NCI-H187 treated with DMSO at 0.1 percent for 48 hours (cell line): ENCODE results near the gene CACNA1D.

Source experiments
- DNase-seq: peaks from one replicate; lab custom pipeline; 2025; lab: John Stamatoyannopoulos, UW

The CACNA1D gene

DNA sequence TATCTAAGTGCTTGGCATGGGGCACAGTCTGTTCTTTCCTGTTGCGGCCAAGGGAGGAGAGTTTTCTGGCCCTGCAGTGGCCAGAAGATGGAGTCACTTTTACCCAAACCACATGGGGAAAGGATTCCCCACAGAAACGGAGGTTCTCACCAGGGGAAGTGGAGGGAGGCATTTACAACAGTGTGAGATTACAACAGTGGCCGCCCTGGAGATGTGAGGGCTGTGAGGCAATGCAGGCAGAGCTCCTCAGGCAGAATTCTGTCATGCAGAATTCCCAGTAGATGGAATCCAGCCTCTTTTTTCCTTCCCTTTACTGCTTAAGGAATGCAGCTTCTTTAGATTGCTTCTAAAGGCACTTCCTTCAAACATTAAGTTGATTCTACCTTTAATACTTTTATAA lies 83.1 kb downstream of the CACNA1D start:
- no peak for DNase-seq

DNA sequence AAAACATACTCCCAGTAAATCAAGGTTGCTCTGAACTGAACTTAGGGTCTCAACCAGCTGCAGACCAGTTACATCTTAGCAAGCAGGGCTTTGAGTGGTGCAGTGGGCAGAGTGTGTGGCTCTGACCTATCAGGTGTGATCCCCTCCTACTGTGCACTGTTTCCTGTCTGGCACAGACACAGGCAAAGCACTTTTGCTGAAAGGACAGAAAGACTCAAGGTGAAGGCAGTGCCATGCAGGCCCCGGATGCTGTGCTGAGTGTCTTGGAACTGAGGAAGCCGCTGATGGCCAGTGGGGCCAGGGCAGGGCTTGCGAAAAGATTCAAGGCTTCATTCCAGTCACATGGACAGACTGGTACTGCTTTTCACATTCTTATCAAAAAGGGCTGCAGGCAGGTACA lies 85.2 kb downstream of the CACNA1D start:
- DNase-seq, result no peak

DNA sequence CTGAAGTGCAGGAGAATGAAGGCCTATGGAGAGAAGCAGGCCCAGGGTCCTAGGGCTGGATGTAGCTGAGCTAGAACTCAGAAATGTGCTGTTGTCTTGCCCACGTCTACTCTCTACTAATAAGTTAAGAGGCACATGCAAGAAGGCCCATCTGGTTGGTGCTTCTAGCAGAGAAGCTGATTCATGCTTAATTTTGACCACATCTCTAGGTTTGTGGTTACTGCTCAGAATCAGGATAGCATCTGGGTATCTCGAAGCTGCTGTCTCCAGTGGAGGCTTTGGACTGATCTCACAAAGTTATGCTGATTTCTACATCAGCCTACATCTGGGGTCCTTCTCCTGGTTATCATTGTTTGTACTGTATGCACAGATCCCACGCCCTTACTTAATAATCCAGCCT lies 87.3 kb downstream of the CACNA1D start:
- no peak for DNase-seq

DNA sequence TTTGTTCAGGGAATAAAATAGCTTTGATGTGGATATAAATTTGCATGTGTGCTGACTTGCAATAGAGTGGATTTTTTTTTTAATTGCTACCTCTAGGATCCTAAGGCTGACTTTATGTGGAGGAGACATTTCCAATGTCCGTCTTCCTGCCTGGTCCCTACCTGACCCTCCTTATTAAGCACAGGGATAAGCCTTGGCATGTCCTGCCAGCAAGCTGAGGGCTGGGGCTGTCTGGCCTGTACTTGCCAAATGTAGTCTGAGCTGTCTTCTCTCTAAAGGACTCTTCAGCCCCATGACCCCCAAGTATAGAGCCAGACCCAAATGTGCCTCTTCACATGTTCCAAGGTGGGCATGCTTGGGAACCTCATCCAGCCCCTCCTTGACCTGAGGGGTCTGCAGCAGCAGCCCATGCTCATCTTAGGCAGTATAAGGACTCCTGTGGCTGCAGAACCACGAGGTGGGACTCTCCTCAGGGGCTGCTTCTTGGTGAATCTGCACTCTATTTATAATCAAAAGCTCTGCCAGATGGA lies 88.8 kb downstream of the CACNA1D start:
- no peak for DNase-seq

DNA sequence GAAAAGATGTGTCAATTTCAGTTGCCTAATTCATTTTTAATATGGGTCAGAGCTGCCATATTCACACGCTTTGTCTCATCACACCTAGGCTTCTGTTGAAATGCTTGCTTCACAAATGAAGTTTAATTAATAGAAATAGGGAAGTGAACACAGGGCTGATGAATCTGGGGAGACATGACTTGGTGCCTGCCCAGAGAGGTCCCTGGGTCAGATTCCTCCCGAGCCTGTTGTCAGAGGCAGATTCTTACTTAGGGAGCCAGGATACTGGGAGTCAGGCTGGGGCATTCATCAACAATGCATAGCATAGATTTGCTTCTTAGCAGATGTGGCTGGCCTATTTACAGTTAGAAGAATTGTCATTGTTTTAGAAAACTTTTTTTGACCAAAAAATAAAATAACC lies 90.6 kb downstream of the CACNA1D start:
- DNase-seq, result no peak

DNA sequence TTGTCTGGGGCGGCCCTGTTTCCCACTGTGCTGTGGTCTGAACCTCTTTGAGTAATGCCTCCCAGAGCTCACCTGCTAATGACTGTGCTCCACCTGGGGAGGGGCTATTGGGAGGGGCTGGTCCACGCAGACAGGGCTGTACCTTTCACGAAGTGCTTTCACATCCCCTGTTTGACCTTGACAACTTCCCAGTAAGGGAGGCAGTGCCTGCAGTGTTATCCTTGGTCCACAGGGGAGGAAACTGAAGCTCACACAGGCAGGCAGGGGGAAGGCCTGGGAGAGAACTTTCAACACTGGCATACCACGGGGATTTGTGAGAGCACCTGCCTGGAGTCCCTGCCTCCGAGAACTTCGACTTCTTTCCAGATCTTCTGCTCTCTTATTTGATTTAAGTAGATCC lies 91.2 kb downstream of the CACNA1D start:
- DNase-seq, result no peak

DNA sequence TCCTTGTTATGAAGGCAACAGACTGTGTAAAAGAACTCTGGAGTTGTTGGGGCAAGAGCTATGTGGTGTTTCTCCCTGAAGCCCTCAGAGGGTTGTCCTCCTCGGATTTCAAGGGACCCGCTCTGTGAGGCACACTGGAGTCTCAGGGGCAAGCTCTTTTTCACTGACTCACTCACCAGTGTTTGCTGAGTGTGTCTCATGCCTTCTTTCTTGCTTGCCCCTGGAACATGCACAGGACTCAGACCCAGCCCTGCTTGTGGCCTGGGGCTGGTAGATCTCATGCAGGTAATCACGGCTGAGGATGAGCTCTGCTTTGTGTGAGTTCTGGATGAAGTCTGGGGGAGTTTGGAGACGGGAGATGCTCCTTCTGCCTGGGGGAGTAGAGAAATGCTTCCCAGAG lies 93.7 kb downstream of the CACNA1D start:
- DNase-seq, result no peak

DNA sequence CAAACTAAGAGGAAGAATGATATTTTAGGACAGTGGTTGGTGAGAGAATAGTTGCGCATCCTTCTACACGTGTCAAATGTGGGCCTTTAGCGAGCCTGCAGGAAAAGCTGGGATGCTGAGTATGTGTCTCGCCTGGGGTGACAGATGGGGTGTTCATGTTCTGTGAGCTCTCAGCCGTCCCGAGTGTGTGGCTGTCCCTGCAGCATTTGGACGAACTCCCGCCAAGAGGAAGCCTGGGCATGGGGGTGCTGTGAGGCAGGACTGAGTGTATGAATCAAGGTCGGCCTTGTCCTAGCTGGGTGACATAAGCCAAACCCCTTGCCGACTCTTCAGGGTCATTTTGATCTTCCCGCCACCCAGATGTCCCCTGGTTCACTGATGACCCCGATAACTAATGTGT lies 94.8 kb downstream of the CACNA1D start:
- DNase-seq, result no peak

DNA sequence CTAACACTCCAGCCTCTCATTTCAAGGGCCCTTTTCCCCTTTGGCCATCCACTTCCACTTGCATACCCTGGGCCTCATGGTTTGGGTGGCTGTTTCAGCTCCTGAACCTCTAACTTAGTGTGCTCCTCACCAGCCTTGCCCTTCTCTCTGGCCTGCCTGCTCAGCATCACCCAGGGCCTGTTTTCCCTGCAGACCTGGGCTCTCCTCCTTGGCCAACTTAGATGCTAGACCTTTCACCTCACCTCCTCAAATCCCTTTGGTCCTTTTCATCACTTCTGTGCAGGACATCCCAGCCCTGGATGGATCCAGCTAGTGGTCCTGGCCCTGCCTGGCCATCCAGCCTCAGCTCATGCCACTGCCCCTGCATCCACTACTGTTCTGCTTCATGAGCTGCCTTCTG lies 95.4 kb downstream of the CACNA1D start:
- DNase-seq, result no peak

DNA sequence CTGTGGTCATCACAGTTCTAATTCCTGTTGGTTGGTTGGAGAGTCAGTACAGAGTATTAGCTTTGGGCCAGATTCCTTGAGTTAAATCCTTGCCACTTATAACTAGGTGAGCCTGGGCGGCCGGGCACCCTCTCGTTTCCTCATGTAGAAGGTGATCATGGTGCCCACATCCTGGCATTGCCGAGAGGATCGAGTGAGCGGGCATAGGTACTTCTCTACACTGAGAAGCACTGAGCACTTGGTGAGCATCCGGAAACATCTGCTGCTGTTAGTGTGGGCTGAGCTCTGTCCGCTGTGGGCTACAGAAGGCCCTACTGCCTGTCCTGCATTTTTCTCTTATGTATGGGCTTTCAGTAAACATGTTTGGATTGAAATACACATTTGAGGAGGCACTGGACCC lies 96.2 kb downstream of the CACNA1D start:
- DNase-seq, result no peak

DNA sequence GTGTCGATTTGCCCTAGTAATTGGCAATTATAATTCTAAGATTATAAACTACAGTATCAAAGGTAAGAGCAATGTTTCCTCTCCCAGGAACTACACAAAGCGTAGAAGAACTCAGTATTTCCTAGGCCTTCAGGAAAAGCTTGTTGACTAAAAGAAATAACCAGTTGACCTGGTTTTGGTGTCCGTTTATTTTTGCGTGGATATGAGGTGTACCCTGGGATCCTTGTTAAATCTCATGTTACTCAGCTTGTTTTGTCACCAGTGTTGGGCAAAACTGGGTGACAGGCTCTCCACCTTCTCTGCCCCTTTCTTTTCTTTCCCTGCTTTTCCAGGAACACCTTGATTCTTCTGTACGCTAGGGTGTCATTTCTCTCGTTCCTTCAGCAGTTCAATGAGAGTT lies 97.2 kb downstream of the CACNA1D start:
- no peak for DNase-seq

DNA sequence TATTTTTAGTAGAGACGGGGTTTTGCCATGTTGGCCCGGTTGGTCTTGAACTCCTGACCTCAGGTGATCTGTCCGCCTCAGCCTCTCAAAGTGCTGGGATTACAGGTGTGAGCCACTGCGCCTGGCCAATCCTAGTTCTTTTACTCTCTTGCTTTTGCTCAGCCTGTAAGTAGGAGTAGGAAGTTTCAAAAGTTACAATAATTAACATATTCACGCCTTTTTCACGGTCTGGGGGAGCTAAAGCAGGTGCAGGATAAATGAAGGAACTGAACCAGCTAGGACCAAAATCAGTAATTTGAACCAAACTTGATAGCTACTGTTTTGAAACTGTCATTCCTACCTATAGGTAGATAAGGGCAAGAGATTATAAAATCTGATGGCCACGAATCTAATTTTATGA lies 98.5 kb downstream of the CACNA1D start:
- no peak for DNase-seq

DNA sequence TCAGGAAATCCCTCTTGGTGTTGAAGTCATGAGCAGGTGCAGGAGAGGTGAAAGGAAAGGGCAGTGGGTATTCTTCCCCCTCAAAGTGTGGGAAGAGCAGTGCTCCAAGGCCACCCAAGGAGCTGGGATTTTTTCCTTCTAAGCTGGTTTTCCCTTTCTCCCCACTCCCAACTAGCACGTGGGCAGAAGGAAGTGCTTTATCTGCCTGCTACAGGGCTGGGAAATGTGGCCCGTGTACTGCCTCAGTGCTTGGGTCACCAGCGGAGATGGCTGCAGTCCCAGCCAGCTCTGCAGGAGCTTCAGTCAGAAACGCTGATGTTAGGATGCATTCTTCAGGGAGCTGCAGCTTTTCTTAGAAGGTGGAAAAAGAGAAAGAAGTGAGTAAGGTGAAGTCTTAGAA lies 99.2 kb downstream of the CACNA1D start:
- DNase-seq, result no peak

DNA sequence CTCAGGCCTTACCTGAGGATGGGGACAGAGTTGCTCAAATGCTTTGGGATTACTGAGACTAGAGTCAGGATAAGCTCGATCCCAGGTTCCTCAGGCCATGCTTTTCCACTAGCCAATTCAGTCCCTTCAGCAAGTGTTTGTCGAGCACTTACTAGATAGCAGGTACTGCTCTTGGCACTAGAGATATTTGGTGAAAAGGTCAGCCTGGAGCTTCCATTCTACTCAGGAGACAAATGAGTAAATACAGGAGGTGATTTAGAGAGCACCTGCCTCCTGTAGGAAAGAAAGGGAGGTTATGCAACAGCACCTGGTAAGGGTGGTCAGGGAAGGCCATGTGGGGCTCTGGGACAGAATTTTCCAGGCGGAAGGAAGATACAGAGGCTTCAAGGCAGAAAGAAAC lies 99.9 kb downstream of the CACNA1D start:
- DNase-seq, result no peak

DNA sequence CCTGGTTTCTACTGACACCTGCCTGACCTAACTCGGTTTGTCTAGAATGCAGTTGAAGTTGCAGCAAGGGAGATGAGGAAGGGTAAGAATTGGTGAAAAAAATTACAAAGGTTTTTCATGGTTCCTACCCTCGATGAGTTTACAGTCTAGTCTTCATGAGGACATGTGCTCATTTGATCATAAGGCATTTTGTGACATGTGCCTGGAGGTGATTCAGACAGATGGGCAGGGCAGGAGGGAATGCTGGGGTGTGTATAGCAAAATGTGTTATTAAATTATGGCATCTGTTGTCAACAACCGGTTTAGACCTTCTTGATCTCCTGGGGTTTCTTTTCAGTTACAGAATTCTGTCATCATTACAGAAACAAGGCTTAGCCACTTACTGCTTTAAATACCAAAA lies 101.2 kb downstream of the CACNA1D start:
- DNase-seq, result no peak

DNA sequence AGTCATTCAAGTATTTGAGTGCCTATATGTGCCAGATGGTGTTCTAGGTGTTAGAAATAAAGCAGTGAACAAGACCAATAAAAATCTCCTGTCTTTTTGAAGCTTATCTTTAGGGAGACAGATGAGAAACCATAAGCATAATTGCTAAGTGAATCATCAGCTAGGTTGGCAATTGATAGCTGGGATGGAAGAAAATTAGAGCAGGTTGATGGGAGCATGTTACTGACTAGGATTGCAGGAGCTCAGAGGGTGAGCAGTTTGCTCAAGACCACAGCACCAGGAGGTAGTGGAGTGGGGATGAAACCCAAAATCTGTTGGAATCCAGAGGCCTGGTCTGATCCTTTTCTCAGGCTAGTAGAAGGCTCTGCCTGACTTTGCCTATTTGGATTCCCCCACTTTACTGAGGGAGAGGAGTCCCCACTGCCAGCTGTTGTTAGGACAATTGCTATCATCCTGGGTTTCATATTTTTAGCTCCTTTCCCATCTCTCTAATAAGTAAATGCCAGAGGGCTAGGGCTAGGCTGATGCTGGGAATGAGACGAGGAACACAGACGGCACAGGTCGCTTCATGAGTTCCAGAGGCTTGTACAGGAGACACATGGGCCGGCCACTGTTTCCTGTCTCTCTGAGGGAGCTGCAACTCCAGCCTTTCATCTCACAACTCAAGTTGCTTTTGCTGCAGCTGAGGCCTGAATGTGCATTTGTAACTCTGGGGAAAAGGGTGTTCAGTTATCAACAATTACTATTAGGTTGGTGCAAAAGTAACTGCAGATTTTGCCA lies 102.9 kb downstream of the CACNA1D start:
- no peak for DNase-seq

DNA sequence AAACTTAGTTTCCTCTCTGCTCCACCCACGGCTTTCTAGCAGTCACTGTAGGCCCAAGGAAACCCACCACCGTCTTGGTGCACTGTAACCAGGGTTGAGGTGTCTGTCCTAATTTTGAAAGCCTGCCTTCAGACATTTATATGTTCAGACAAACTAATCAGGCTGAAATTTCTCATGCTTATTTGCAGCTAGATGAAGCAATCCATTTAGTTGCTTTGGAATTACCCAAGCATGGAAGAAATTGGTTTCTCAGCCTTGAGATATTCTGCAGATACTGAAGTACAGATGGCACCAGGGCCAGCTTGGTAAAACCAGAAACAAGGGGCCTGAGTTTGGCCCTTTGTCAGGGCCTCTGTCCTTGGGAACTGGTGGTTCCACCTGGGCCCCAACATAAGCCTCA lies 105.4 kb downstream of the CACNA1D start:
- DNase-seq, result no peak

DNA sequence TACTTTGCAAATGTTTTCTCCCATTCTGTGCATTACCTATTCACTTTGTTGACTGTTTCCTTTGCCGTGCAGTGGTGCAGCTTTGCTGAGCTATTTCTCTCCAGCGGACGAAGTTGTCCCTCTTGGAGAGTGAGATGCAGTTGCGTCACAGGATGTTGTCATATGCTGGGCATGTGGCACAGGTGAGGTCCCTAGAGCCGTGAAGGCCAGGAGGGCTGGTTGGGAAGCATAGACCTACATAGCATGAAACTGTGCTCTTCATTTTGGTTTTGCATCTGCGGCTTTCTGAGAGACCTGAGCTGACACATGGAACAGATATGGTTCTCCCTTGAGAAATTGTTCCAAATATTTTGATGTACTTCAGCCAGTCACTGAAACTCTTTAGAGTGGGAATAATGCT lies 108.5 kb downstream of the CACNA1D start:
- no peak for DNase-seq

DNA sequence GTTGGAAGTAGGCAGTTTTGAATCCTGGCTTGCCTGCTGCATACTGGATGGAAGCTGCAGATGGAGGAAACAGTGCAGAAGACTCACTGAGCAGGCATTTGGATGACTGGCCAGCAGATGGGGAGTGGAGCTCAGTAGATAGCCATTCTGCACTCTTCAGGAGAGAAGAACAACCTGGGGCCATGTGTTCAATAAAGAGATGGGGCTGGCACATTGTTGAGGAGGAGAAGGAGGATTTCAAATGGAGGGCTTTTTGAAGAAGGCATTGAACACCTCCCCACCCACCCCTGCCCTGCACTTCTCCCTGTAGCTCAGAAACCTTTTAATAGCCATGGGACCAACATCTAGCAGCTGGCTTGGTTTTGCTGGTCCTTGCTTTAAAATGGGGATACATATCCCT lies 109.8 kb downstream of the CACNA1D start:
- no peak for DNase-seq

DNA sequence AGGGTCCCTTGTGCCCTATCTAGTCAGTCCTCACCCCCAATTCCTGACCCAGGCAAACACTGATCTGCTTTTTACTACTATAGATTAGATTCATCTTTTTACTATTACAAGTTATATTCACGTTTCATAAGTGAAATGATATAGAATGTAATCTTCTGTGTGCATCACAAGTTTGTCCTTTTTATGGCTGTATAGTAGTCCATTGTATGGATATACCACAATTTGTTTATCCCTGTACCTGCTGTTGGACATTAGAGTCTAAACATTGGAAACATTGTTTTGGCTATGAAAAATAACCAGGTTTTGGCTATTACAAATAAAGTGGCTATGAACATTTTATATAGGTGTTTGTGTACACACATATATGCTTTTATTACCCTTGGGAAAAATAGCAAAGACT lies 112.4 kb downstream of the CACNA1D start:
- no peak for DNase-seq

DNA sequence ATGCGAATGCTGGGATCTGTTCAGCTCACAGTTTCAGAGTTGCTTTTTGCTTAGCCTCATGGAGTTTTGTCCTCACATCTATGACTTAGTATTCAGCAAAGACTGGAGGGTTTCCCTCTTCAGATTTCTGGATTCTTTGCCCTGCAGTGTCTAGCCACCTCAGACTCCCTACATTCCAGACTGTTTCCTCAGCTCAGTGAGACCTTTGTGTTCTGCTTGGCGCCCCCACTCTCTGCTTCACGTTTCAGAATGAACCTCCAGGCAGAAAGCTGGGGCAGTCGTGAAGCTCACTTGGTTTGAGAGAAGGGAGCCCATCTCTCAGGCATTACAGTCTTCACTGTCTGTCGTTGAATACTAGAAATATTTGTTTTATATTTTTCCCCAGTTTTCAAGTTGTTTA lies 118.1 kb downstream of the CACNA1D start:
- DNase-seq, result no peak

DNA sequence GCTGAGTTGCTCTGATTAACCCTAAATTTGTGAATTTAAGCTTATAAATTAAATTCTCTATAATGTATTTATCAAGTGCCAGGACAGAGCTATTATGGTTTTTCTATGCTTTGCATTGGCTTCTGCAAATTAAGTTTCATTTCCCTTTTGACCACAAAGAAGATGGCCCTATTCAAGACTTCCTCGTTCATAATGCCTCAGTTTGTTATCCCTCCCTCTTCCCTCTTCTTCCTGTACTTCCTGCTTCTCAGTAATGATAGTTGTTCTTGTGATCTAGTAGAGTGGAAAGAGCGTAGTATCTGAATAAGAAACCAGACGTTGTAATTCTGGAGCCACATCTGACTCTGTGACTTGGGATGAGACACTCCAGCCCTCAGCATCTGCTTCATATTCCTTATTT lies 118.7 kb downstream of the CACNA1D start:
- DNase-seq, result no peak

DNA sequence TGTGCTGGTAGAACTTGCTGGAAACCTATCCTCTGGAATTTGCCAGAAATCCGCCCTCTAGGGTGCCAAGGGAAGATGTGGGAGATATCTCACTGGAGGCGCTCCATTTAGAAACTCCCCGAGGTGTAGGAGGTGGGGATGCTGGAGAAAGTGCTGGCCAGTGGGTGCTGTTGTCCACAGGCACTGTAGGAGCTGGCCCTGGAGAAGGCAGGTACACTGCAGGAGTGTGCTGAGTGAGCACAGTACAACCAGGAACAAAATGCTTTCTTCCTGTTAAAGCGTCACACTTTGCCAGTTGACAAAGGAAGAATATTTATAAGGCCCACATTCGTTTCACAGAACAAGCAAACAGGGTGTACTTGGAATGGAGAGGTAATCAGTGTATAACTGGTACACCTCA lies 119.9 kb downstream of the CACNA1D start:
- no peak for DNase-seq

DNA sequence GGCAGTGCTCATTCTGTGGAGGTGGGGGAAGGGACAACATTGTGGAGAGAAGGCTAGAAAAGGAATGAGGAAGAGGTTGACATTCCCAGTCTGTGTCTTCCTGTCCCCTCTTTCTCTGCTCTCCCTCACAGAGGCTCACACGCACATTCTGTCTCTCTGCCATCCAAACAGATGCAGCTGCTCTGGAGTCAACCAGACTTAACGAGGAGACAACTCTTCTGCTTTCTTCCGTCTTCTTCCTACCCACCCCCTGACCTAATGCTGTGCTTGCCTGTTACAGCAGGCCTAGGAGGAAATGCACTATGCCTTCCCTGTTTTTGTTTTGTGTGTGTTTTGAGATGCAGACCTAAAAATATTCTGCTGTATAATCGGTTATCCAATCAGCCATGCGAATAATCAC lies 121.9 kb downstream of the CACNA1D start:
- DNase-seq, result no peak
